ENCODE data around the gene PCBP4.

DNA sequence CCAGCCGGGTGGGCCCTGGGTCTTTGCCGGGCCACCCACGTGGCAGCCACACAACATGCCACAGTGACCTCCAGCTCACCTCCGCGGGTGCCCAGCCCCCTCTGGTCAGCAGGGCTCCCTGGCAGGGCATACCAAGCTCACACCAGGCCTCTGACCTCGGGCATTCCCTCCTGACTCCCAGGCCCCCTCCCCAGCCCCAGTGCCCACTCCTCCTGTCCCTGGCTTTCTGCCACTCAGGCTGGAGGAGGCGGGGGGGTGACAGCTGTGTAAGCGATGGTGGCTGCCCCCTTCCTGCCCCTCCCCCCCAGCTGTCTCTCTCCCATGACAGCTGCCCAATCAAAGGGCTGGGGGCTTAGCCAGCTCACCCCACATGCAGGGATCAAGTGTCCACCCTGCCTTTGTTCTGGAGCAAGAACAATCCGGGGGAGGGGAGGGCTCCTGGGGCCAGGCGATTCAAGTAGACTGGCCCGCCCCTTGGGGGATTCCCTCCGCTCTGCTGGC lies 3.3 kb downstream of the PCBP4 start:
- TF ChIP-seq SUZ12 (IDR thresholded peaks at IDR 0.05; ENCODE audit: extremely low read depth, insufficient read depth, insufficient read length) (no peak), YY1 (IDR thresholded peaks at IDR 0.05; ENCODE audit: insufficient read depth, insufficient read length) (no peak)
